ENCODE data around the gene BMERB1.
"Not testable (repeated sequence)": the region's sequence is repeated elsewhere in the genome, so short reads cannot be mapped to it uniquely, and the experiment has no call there.

BMERB1 gene

DNA sequence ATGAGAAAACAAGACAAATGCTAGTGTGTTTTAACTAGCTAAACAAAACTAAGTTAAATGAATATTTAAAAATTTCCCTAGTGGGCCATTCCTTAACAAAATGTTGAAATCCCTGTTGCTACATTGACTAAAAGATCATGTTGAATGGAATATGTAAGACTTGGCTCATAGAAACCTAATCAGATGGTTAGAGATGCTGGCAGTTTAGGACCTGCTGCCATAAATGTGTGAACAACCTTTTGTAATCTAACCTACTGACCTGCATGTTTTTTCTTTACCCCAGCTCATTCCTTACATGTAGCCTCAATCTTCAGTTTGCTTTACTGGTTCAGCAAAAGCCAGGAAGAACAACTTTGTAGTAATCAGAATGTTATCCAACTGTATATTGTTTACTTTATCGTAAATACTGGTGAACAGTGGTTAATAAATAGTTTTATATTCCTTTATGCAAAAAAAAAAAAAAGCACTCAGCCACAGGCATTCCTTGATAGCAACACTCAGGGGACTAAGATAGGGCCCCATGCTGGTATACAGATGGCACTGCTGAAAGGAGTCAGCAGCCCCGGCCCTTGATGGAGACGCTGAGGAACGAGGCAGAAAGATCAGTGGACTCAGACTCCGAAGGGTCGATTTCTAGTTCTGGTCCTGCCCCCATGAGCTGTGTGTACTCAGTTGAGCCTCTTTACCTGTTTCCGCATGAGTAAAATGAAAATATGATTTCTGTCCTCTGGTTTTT lies 130.4 kb downstream of the BMERB1 start:
- DNase-seq (ENCODE audit: low read depth), result no peak

DNA sequence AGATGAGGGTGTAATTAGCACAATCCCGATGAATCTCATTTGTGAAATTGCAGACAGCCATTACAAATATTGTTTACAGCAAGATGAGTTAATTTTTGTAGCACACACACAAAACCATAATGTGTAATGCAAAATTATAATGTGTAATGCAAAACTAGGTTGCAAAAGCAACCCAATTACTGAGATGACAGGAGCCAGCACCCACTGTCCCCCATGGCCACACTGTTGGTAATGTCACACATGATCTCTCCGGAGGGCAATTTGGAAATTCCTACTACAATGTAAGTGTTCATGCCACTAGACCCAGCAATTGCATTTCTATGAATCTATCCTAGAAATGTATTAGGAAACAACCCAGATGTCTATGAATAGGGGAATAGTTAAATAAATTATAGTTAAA lies 131.7 kb downstream of the BMERB1 start:
- no peak for DNase-seq (ENCODE audit: low read depth)

DNA sequence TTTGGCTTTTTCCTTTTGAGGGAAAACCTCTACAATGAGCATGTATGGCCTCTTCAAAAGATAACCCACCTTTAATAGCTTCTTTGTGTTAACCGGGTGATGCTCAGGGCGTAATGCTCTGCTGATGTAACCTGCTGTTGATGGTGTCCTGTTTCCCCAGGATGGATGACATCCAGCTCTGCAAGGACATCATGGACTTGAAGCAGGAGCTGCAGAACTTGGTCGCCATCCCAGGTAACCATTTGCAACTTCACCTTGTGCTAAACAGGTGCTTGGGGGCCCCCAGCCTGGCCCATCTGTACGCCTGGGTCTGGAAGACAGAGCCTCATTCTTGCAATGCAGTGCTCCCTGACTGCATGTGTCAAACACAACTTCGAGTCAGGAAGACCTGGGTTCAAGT lies 133.4 kb downstream of the BMERB1 start:
- no peak for DNase-seq (ENCODE audit: low read depth)

DNA sequence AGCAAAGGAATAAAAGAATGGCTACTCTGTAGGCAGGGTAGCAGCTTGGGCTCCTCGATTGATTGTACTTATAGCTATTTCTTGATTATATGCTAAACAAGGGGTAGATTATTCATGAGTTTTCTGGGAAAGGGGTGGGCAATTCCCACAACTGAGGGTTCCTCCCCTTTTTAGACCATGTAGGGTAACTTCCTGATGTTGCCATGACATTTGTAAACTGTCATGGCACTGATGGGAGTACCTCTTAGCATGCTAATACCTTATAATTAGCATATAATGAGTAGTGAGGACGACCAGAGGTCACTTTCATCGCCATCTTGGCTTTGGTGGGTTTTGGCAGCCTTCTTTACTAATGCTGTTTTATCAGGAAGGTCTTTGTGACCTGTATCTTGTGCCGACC lies 136.3 kb downstream of the BMERB1 start:
- not testable (repeated sequence) for DNase-seq (ENCODE audit: low read depth)

GRCh38 chr16:15571557-15571956 lies 137.2 kb downstream of the BMERB1 start:
- DNase-seq (ENCODE audit: low read depth), result no peak

DNA sequence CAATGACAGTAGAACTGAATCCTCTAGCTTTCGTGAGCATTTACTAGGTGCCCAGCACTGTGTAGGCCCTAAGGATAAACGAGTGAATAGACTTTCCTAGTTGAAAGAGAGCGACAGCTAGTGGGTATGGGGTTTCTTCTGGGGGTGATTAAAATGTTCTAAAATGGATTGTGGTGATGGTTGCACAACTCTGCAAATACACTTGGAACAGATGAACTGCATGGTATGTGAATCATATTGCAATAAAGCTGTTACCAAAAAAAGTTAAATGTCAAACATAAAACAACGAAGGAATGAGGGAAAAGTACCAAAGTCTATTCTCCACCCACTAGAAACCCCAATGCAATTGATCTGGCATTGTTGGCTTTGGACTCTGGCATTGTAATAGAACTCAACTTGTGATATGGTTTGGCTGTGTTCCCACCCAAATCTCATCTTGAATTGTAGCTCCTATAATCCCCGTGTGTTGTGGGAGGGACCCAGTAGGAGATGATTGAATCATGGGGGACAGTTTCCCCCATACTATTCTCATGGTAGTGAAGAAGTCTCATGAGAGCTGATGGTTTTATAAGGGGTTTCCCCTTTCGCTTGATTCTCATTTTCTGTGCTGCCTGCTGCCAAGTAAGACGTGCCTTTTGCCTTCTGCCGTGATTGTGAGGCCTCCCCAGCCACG lies 138.1 kb downstream of the BMERB1 start:
- no peak for DNase-seq (ENCODE audit: low read depth)

DNA sequence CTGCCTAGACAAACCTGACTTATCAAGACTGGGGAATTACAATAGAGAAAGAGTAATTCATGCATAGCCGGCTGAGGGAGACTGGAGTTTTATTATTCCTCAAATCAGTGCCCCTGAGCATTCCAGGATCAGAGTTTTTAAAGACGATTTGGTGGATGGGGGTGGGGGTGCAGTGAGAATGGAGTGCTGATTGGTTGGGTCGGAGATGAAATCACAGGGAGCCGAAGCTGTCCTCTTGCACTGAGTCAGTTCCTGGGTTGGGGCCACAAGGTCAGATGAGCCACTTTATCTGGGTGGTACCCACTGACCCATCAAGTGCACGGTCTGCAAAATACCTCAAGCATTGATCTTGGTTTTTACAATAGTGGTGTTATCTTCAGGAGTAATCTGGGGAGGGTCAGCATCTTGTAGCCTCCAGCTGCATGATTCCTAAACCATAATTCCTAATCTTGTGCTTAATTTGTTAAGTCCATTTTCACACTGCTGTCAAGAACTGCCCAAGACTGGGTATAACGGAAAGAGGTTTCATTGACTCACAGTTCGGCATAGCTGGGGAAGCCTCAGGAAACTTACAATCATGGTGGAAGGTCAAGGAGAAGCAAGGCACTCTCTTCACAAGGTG lies 139.0 kb downstream of the BMERB1 start:
- DNase-seq (ENCODE audit: low read depth), result no peak

DNA sequence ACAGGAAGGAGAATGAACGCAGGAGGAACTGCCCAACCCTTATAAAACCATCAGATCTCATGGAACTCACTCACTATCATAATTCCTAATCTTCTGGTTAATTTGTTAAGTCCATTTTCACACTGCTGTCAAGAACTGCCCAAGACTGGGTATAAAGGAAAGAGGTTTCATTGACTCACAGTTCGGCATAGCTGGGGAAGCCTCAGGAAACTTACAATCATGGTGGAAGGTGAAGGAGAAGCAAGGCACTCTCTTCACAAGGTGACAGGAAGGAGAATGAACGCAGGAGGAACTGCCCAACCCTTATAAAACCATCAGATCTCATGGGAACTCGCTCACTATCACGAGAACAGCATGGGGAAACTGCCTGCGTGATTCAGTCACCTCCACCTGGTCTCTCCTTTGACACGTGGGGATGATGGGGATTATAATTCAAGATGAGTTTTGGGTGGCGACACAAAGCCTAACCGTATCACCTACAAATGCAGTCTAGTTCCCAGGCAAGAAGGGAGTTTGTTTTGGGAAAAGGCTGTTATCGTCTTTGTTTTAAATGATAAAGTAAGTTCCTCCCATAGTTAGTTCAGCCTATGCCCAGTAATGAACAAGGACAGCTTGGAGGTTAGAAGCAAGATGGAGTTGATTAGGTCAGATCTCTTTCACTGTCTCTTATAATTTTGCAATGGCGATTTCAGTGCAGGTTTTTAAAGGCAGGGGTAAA lies 139.7 kb downstream of the BMERB1 start:
- DNase-seq (ENCODE audit: low read depth), result not testable (repeated sequence)

DNA sequence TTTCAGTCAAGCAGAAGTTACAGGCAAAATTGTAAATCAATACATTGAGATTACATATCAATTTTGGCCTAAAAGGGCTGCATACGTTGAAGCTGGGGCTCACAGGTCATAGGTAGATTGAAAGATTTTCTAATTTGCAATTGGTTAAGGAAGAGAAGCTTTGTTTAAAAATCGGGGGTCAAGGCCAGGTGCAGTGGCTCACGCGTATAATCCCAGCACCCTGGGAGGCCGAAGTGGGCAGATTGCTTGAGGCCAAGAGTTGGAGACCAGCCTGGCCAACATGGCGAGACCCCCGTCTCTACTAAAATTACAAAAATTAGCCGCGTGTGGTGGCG lies 140.2 kb downstream of the BMERB1 start:
- DNase-seq (ENCODE audit: low read depth), result no peak

DNA sequence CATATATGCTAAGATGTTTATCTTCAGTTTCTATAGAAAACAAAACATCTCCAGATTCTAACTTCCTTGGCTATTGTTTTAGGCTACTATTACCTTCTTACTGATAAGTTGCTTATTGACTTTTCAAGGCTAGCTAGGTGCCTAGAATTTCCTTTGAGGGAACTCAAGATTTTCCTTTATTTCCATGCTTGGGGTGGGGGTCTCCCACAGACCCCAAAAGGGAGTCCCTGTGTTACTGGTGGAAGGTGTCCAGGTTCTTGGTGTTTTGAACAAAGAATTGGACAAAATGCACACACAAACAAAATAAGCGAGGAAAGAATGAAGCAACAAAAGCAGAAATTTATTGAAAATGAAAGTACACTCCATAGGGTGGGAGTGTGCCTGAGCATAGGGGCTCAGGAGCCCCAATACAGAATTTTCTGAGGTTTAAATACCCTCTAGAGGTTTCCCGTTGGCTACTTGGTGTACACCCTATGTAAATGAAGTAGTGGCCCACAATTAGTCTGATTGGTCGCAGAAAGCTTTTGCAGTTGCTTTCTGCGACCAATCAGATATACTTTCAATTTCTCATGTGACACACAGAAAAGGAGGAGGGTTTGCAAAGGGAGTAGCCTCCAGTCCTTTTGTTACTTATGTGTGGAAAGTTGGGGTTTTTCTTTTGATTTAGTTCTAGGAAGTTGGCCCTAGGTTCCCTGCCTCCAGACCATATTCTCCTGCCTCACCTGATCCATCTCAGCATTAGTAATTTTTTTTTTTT lies 141.1 kb downstream of the BMERB1 start:
- DNase-seq (ENCODE audit: low read depth), result no peak

GRCh38 chr16:15576960-15577958 lies 142.9 kb downstream of the BMERB1 start:
- DNase-seq (ENCODE audit: low read depth), result no peak

DNA sequence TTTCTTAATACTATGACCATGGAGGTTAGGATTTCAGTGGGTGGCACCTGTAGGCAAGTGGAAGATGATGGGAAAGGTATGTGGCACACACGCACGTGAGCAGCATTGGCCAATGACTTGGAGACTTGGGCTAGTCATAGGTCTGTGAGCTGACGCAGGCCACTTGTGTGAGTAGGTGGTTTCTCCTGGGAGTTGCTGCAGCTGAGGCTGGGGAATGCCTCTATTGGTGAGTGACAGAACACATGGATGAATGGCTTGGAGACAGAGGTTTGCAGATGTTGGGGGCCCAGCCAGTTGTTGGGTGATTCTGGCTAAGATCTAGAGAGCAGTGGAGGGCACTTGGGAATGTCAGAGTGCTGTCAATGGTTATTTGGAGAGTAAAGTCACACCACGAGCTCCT lies 144.4 kb downstream of the BMERB1 start:
- DNase-seq (ENCODE audit: low read depth), result no peak

- no peak for DNase-seq (ENCODE audit: low read depth)
These were observed 146.9 kb downstream of the BMERB1 start for GRCh38 chr16:15581127-15581815.

DNA sequence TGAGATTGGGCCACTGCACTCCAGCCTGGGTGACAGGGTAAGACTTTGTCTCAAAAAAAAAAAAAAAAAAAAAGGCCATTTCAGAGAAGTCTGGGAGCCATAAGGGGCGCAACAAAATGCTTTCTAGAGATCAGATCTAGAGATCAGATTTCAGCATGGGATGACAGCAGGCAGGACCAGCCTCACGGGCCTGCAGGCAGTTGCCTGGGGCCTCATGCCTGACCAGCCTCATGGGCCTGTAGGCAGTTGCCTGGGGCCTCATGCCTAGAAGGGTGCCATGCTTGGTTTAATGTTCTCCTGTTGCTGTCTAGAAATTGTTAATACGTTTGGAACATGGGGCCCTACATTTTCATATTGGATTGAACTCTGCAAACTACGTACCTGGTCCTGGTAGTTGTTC lies 149.1 kb downstream of the BMERB1 start:
- DNase-seq (ENCODE audit: low read depth), result no peak

- no peak for DNase-seq (ENCODE audit: low read depth)
These were observed 151.6 kb downstream of the BMERB1 start for GRCh38 chr16:15585956-15586355.

DNA sequence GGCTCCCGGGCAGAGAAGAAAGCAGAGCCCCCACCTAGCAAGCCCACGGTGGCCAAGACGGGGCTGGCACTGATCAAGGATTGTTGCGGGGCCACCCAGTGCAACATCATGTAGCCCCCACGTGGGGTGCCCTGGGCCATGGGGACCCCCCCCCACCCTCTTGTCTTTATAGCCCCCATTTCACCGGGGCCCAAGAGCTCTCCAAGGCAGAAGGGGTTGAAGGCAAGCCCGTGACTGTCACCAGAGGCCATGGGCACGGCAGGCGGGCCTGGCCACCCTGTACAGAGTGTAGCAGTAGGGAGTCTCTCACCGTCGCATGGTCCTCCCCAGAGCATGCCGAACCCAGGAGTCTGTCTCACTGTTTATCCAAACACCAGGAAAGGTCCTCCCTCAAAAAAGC lies 152.3 kb downstream of the BMERB1 start:
- DNase-seq (ENCODE audit: low read depth), result no peak

DNA sequence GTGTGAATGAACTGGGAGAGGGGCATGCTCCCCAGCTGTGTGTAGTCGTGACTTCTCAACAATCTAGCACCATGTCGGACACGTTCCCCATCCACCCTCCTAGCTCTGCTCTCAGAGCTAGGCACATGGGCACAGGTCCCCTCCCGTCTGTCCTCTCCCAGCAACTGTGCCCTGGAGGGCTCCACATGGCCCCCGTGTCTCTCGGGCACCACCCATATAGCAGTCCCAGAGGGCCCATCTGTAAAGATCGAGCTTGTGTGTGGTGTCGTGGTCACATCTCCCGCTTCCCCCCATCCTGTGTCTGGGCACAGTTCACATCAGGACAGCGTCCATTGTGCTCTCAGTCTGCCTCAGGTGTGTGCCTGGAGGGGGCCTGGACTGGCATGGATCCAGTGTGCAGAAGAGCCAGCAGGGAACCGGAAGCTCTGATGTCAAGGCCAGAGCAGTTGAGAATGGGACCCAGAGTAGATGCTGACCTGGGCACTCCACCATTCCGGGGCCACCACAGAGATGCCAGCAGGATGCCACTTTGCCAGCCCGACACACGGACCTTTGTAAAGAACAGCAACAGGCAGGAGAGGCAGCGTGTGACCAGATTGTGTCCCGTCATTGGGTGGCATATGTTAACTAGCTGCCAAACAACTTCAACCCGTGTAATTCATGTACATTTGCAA lies 152.9 kb downstream of the BMERB1 start:
- DNase-seq (ENCODE audit: low read depth), result no peak

GRCh38 chr16:15592324-15592723 lies 157.9 kb downstream of the BMERB1 start:
- peak; percentile 24 for DNase-seq (ENCODE audit: low read depth)

- DNase-seq (ENCODE audit: low read depth), result no peak
These were observed 158.8 kb downstream of the BMERB1 start for GRCh38 chr16:15593235-15593634.

Data from activated T-helper 1 cell treated with Interleukin-2 at 50 U/mL for 16 hours (primary cell).